GM19395 (cell line): ENCODE data around the gene LYG1.
"Not testable (repeated sequence)": the region's sequence is repeated elsewhere in the genome, so short reads cannot be mapped to it uniquely, and the experiment has no call there.

ENCODE experiments used
- ATAC-seq: cut with Tn5 transposase; IDR thresholded peaks from one replicate; pipeline ENCODE4 v1.9.1; 2021; ENCODE audit warnings: mild to moderate bottlenecking, moderate library complexity; ENCODE audit not compliant: unreplicated experiment

The LYG1 gene

DNA sequence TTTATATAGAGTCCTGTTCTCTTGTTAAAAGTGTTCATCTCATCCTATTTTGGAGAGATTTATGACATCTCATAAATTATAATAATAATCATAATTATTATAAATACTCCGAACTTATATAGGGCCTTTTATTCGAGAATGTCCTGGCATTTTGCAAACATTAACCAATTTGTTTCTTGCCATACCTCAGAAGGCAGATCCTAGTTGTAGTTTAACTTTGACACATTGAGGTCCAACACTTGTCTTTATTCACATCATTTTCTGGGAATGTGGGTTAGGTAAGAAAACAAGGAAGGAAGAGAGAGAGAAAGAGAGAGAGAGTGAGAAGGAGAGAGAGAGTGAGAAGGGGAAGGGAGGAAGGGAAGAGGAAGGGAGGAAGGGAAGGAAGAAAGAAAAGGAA, at the start of gene LYG1:
Gene LYG1 (minus strand): TSS at position 101 of the 400 bp plus-strand sequence. CDS start 5,527 bp downstream, outside the sequence.
- not testable (repeated sequence) for ATAC-seq

DNA sequence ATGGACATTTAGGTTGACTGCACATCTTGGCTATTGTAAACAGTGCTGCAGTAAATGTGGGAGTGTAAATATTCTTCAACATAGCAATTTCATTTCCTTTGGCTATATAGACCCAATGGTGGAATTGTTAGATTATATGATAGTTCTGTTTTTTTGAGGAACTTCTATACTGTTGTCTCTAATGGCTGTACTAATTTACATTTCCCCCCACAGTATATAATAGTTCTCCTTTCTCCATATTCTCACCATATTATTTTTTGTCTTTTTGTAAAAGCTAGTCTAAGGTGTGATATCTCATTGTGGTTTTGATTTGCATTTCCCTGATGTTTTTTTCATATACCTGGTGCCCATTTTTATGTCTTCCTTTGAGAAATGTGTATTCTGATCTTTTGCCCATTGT, 49.2 kb upstream of the LYG1 start:
- no peak for ATAC-seq

DNA sequence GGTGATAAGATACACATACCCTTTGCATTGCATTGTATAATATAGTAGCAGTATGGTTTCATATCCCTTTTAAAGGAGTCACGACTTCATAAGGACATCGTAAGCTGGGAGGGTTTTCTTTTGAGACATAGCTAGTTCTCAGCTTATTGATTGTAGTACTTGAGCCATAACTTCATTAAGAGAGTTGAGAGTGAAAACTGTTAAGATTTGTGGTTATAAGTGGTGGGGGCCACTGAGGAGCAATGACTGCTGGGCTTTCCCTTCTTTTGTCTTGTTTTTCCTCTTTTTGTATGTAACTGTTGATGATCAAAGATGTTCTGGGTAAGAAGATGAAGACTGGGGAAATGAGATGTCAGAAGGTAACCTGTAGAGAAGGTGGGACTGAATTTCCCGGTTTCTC, 47.2 kb upstream of the LYG1 start:
- ATAC-seq: peak; percentile 60

DNA sequence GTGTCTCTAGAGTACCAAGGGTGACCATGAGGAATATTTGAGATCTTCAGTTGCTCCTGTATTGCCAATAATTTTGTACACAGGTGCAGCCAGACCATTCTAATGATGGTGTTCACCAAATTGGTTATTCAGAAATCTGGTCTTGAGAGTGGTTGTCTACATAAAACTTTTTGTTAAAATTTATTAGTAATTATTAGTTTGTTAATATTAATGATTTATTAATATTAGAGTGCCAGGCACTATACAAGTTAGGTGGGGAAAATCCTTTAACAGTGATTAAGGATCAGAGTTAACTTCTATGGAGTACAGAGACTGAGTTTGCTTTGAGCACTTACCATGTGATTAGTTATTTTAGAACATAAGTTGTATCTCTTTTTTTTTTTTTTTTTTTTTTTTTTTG, 45.2 kb upstream of the LYG1 start:
- ATAC-seq: no peak

DNA sequence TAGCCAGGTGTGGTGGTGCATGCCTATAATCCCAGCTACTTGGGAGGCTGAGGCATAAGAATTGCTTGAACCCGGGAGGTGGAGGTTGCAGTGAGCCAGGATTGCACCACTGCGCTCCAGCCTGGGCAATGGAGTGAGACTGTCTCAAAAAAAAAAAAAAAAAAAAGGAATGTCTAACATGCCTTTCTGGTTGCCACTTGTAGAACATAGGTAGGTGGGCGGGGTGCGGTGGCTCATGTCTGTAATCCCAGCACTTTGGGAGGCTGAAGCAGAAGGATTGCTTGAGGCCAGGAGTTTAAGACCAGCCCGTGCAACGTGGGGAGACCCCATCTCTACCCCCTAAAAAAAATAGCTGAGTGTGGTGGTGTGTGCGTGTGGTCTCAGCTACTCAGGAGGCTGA, 44.4 kb upstream of the LYG1 start:
- ATAC-seq: not testable (repeated sequence)

DNA sequence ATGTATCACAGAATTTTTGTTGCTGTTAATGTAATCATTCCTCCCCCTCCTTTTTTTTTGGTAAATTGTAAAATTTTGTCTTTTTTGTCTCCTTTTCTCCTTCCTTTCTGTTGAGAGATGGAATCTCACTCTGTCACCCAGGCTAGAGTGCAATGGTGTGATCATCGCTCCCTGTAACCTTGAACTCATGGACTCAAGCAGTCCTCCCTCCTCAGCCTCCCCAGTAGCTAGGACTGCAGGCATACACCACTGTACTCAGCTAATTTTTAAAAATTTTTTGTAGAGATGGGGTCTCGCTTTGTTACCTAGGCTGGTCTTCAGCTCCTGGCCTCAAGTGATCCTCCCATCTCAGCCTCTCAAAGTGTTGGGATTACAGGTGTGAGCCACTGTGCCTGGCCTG, 41.5 kb upstream of the LYG1 start:
- ATAC-seq: no peak

DNA sequence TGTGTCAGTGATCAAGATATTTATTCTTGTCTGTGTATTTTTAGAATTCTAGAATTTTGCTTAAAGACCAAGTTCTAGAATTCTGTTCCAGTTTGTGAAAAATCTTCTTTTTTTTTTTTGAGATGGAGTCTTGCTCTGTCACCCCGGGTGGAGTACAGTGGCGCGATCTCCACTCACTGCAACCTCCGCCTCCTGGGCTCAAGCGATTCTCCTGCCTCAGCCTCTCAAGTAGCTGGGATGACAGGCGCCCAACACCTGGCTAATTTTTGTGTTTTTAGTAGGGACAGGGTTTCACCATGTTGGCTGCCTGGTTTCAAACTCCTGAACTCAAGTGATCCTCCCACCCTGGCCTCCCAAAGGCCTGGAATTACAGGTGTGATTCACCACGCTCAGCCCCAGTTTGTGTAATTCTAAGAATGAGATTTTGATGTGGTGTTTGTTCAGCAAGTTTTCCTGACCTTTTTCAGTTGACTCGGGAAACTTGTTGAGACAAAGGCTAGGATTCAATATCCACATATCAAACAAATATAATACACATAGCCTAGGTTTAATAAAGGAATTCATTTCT, 39.8 kb upstream of the LYG1 start:
- no peak for ATAC-seq

DNA sequence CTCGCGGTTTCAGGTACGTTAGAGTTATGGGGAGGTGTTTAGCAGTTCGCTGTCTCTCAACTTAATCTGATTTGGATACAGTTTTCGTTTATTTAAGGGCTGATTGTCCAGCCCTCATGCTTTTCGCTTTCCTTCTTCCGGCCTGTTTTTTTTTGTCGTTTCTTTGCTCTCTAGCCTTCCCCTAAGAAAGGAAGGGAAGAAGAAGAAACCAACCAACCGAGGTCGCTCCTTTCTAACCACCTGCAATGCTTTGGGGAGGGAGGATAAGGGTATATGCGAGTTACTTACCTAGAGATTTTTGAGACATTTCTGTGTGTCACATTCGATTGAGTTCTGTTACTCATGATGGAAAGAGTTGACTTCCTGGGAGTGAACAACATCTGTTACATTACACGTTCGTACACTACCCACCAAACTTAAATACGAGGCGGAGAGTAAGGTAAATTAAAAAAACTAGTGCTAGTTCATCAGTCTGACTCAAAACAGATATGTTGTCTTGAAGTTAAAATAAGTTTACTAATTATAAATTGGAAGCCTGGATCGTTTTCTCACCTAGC, 37.1 kb upstream of the LYG1 start:
- ATAC-seq: no peak

DNA sequence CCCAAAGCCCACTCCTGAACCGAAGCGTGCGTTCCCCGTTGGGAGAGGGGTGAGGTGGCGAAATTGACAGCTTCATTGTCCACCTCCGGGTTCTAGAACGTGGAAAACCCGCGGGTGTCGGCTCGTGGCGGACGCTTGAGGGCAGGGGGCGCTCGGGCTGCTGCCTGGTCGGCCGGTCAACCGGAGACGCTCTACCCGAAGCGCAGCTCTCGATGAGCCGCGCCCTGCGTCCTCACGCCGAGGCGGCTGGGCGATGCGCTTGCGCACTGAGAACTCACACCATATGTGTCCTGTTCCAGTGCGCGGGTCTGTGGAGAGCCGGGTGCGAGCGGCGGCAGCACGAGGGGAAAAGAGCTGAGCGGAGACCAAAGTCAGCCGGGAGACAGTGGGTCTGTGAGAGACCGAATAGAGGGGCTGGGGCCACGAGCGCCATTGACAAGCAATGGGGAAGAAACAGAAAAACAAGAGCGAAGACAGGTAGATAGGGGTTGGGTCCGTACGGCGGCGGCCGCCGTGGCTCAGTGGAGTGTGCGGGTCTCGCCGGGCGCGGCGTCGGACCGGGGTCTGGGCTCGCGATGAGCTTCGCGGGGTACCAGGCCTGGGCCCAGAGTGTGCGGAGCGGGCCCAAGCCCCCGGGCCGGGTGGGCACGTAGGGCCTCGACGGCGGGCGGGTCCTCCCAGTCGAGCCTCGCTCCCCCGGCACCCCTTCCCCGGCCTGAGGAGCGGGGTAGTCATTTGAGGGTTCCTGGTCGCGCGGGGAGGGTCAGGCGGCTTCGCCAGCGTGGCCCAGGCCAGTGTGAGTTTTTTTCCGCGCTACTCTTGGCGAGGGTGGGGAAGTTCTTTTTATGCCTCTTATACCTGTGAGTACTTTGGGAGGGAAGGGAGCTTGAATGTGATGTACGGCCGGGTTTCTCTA, 36.4 kb upstream of the LYG1 start, which contains the start of gene EIF5B:
Gene EIF5B (plus strand): TSS at position 277 of the 916 bp plus-strand sequence. CDS start 166 bp downstream, at position 443.
- peak; percentile 58 for ATAC-seq

DNA sequence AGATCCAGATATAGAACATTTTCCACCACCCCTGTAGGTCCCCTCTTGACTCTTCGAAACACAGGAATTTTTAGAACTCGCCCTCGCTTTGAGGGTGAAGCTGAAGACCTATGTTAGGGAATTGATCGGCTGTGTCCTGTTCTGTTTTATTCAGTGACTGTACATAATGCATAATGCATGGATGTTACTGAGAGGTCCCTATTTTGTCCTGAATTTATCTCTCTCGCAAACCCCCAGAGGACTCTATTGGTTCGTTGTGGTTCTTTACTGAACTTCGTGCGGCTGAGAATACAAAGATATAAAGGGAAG, 35.8 kb upstream of the LYG1 start:
- ATAC-seq: peak; percentile 9

DNA sequence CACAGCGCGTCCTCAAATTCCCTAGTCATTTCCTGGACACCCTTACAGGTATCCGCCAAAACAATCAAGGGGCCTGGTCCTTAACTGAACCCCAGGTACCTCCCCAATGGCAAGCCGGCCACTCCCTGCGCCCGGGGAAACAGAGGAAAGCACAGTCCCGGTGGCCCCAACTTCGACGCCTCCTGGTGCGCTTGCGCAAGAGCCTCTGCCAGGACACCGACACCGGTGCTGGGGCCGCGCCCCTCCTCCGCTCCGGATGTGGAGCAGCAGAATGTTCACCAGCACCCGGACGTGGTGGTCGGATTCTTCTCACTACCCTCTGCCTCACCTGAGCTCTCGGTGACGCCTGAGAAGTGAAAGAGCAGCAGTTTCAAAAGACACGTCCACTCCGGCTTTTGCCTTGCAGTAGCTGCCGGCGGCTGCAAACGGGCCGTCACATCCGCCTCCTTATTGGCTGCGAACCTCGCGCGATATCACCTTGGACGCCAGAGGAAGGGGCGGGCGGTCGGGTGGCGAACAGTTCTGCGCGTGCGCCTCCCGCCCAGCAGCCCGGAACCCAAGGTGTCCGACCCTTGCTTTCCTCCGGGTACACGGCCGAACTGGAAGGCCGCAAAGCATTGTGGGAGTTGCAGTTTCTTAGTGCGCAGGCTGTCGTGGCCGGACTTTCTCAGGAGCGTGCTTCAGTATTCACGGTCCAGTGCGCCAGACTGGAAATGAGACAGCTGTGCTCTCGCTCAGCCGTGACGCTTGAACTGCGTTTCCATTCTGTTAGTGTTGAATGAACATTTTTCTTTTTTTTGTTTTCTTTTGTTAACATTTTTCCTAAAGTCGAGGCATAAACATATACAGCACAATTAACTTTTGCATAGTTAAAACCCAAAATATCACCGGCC, 35.2 kb upstream of the LYG1 start, which contains the start of gene TXNDC9:
Gene TXNDC9 (minus strand): TSS at position 423 of the 893 bp plus-strand sequence. CDS start 3,123 bp downstream, outside the sequence.
- ATAC-seq: peak; percentile 75

DNA sequence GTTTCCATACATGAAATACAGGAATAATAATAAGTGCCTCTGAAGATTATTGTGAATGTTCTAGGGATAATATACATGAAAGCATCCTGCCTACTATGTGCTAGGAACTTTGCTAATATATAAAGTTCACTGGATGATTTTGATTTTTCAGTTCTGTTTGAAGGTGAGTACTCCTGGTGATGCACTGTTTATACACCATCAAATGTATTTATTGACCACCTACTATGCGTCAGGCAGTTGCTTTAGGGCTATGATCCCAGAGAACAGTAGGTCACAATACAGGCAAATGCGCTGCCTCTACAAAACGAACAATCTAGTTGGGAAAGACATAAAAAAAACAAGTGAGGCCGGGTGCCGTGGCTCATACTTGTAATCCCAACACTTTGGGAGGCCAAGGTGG, 24.4 kb upstream of the LYG1 start:
- ATAC-seq: no peak

DNA sequence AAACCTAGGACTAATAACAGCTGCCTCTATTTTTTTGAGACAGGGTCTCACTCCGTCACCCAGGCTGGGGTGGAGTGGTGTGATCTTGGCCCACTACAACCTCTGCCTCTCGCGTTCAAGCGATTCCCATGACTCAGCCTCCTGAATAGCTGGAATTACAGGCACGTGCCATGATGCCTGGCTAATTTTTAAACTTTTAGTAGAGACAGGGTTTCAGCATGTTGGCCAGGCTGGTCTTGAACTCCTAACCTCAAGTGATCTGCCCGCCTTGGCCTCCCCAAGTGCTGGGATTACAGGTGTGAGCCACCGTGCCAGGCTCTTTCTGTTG, 16.8 kb upstream of the LYG1 start:
- ATAC-seq: not testable (repeated sequence)

DNA sequence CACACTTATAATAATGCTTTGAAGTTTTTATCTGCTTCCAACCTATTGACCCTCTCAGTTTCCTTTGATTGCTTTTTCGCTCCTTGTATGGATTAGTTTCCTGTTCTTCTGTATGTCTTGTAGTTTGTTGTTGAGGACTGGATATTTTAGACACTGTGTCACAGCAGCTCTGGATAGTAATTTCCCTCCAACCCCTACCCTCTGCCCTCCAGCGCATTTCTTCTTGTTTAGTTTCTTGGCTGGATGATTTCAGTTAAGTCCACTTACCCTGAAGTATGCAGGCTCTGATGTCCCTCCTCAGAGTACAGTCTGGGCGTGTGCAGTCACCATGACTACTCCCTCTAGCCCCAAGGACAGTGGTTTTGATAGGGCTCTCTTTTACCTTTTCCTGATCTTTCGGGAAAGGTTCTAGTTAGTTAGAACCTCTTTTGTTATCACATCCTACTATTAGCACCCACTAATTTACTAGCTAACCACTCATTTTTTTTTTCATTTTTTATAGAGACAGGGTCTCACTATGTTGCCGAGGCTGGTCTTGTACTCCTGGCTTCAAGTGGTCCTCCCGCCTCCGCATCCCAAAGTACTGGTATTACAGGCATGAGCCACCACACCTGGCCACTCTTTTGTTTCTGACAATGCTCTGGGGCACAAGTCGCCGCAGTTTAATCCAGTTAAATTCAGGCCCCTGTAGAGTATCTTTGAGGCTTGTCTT, 16.3 kb upstream of the LYG1 start:
- ATAC-seq: no peak

DNA sequence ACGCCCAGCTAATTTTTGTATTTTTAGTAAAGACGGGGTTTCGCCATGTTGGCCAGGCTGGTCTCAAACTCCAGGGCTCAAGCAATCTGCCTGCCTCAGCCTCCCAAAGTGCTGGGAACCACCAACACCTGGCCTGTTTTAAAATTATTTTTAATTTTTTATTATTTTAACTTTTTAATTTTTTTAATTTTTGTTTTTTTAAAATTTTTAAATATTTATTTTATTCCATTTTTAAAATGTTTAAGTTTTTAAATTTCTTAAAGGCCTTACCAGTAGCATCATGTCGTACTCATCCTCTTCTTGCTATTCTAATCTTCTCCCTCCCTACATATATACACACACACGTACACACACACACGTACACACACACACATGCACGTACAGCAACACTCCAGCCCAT, 1.4 kb downstream of the LYG1 start:
- ATAC-seq: no peak

DNA sequence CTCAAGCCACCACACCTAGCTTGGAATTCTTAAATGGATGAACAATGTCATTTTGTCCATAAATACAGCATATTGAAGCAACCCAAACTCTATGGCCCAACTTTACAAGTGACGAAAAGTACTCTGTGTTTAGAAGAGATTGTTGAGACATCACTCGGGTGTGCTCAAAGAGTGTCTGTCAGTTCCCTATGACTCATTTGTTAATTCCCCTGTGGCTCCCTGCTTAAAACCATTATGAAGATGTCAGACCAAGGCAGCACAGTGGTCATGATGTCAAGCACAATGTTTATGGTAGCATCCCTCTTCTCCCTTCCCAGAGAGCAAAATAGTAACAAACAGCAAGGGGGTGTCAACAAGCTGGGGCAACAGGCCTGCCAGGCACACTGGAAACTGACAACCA, 3.0 kb downstream of the LYG1 start:
- ATAC-seq: no peak

DNA sequence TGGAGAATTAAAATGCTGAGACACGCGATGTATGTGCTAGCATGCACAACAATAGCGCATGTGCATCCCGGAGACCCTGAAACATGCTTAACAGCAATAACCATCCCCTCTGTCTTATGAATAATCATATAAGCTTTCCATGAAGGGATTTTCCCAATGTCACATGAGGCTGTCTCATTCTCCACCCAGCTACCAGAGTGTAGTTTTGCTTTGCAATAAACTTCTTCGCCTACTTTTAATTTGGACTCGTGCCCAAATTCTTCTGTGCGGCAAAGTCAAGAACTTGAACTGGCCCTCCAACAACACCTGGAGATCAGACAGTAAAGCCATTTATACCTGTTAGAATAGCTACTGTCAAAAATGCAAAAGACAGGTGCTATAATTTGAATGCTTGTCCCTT, 15.5 kb downstream of the LYG1 start:
- no peak for ATAC-seq

DNA sequence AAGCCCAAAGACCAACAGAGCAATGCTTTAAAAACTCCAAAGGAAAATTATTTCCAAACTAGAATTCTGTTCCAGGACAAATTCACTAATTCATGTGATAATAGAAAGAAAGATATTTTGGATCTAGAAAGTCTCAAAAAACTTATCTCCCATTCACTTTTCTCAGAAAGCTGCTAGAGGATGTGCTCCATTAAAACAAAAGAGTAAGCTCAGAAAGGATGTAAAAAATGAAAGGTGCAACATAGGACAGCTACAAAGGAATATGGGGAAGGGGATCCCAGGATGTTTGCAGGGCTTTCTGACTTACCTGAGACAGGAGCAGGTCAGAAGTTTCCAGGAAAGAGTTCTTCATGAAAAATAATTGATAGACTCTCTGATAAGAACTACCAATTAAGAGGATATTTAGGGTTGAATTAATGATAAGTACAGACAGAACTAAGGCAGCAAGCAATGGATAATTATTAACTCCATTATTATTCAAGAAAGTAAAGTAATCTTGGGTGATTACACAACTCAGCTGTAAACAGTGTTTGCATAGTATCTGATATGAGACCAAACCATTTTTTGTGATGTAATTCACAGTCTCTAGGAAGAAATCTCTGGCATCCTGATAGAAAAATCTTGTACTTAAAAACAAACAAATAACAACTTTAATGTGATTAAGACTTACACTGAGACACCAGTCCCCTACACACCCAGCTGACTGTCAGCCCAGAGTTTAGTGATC, 20.9 kb downstream of the LYG1 start:
- no peak for ATAC-seq

DNA sequence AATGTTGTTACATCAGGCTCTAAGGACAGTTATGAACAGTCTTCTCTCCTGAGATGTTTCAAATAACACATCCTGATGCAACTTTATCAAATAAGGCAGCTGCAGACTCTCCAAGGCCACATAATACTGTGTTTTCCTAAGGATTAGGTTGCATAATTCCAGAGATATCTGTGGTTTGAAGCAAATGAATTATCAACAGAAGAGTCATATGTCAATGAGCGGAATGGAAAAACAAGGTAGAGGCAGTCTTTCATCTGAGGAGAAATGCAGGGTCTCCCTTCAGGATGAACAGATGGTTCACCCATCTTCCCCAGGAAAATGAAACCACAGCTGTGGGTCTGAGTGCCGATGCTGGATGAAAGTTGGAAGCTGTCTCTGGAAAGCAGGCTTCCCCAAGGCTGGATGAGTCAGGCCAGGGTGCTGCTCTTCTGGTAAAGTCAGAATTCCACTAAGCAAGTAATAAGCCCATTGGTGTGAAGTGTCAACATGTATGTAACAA, 22.2 kb downstream of the LYG1 start:
- no peak for ATAC-seq
